ENCODE data around the gene CTBP1. TPM values are rescaled to one million over a fixed set of nuclear protein-coding genes. Genes with fewer than 3 reads are reported as not detected.
A peak's percentile ranks its signal among the peaks of the same experiment; 100 is the strongest.

CTBP1 gene
- total and polyA plus RNA-seq, 2 experiments from 2014 or later = 74.0 to 192 TPM

GRCh38 chr4:1297456-1298325 lies 48.8 kb upstream of the CTBP1 start (continued):
- no peak for TF ChIP-seq NANOG (IDR thresholded peaks at IDR 0.05; ENCODE audit: borderline replicate concordance)

GRCh38 chr4:1297023-1297395 lies 48.1 kb upstream of the CTBP1 start:
- no peak for ATAC-seq
- H3K27ac Mint-ChIP-seq = no peak overlapping the region; the same call in 1 of the 2 replicates
- no peaks in the 10 kb centered on the region for H3K27me3 ChIP-seq (ENCODE audit: insufficient read depth)
- H3K79me2 ChIP-seq (replicated peaks; ENCODE audit: insufficient read depth) = peaks cover 92% of the 10 kb centered on the region
- no peak overlapping the region for H2AFZ ChIP-seq
- H3K4me1 ChIP-seq (ENCODE audit: insufficient read depth) = peaks cover 12% of the 10 kb centered on the region
- H3K9me3 Mint-ChIP-seq = no peaks in the 10 kb centered on the region
- H3K27me3 Mint-ChIP-seq (ENCODE audit: insufficient read depth, low read depth, poor library complexity) = peaks cover 11% of the 10 kb centered on the region
- H4K20me1 ChIP-seq (replicated peaks; ENCODE audit: insufficient read depth) = peaks cover 40% of the 10 kb centered on the region
- no peak overlapping the region for H3K4me3 Mint-ChIP-seq
- no peaks in the 10 kb centered on the region for H3K9me2 ChIP-seq (ENCODE audit: insufficient read depth)
- H3K4me1 Mint-ChIP-seq = peaks cover 42% of the 10 kb centered on the region
- no peak for DNase-seq (ENCODE audit: low spot score)
- H3K4me2 ChIP-seq = no peak overlapping the region
- H3K27ac ChIP-seq (ENCODE audit: low read depth) = peak overlapping the region; percentile 63; the same call in 1 of the 2 replicates
- H3F3A ChIP-seq (replicated peaks; ENCODE audit: low read depth) = no peaks in the 10 kb centered on the region
- peaks cover 28% of the 10 kb centered on the region for H3K36me3 Mint-ChIP-seq (ENCODE audit: low read depth)
- no peaks in the 10 kb centered on the region for H3K36me3 ChIP-seq (ENCODE audit: insufficient read depth)
- H3K4me3 ChIP-seq = no peak overlapping the region
- no peak for TF ChIP-seq CREB1 (CRISPR knock-in tag; IDR thresholded peaks at IDR 0.05; ENCODE audit: low read depth)
- TF ChIP-seq ETS1 (IDR thresholded peaks at IDR 0.05) = no peak
- TF ChIP-seq EZH2phosphoT487 (IDR thresholded peaks at IDR 0.05; ENCODE audit: unreplicated experiment) = no peak
- TF ChIP-seq CTCF (conservative IDR thresholded peaks at IDR 0.05; ENCODE audit: low read depth in 2 of 2) = no peak
- no peak for TF ChIP-seq REST (IDR thresholded peaks at IDR 0.05; ENCODE audit: unreplicated experiment)
- no peak for TF ChIP-seq NANOG (IDR thresholded peaks at IDR 0.05; ENCODE audit: borderline replicate concordance)
- no peak for TF ChIP-seq POLR2AphosphoS5 (IDR thresholded peaks at IDR 0.05; ENCODE audit: low read depth)
- no peak for TF ChIP-seq STAT1 (IDR thresholded peaks at IDR 0.05; ENCODE audit: unreplicated experiment)
- no peak for TF ChIP-seq EZH2 (IDR thresholded peaks at IDR 0.05; ENCODE audit: low read depth, unreplicated experiment)
- no peak for TF ChIP-seq ZNF331 (CRISPR knock-in tag; IDR thresholded peaks at IDR 0.05; ENCODE audit: low read depth)
- no peak for TF ChIP-seq JUNB (IDR thresholded peaks at IDR 0.05; ENCODE audit: unreplicated experiment)
- no peak for TF ChIP-seq ZNF114 (CRISPR knock-in tag; IDR thresholded peaks at IDR 0.05)

All from GM23338 (cell line).